Neural progenitor cell (in vitro differentiated cells): ENCODE results near the gene MPP2. TPM values are rescaled to one million over a fixed set of nuclear protein-coding genes. Genes with fewer than 3 reads are reported as not detected.

Source experiments
- DNase-seq: peaks from one replicate; pipeline ENCODE4 v3.0.0-alpha.2; 2016; ENCODE audit warnings: low spot score
- H2AFZ ChIP-seq: fragments of 200-600 bp; sonication (generic); replicated peaks from 2 replicates; pipeline ENCODE4 v1.6.1; 2016; ENCODE audit warnings: antibody characterized with exemption
- H3F3A ChIP-seq: fragments of 200-600 bp; sonication (generic); 2 replicates; pipeline ENCODE4 v1.6.1; 2016; ENCODE audit warnings: antibody characterized with exemption, low read depth
- H3K27ac ChIP-seq: fragments of 200-600 bp; sonication (generic); 2 replicates; pipeline ENCODE4 v1.5.1; 2016; ENCODE audit warnings: mild to moderate bottlenecking
- H3K27me3 ChIP-seq: fragments of 200-600 bp; sonication (generic); 2 replicates; pipeline ENCODE4 v1.6.1; 2016; ENCODE audit warnings: mild to moderate bottlenecking, moderate library complexity
- H3K36me3 ChIP-seq: fragments of 200-600 bp; sonication (generic); 2 replicates; pipeline ENCODE4 v1.5.1; 2016
- H3K4me1 ChIP-seq: fragments of 200-600 bp; sonication (generic); 2 replicates; pipeline ENCODE4 v1.6.1; 2016; ENCODE audit warnings: mixed run types
- H3K4me2 ChIP-seq: fragments of 200-600 bp; sonication (generic); 2 replicates; pipeline ENCODE4 v1.6.1; 2016
- H3K4me3 ChIP-seq: fragments of 200-600 bp; sonication (generic); 2 replicates; pipeline ENCODE4 v1.5.1; 2016
- H3K79me2 ChIP-seq: fragments of 200-600 bp; sonication (generic); 2 replicates; pipeline ENCODE4 v1.6.1; 2016; ENCODE audit warnings: low read depth
- H3K9ac ChIP-seq: fragments of 200-600 bp; sonication (generic); 2 replicates; pipeline ENCODE4 v1.6.1; 2016
- H3K9me3 ChIP-seq: fragments of 200-600 bp; sonication (generic); 2 replicates; pipeline ENCODE4 v1.5.1; 2016; ENCODE audit warnings: low read depth
- H4K20me1 ChIP-seq: fragments of 200-600 bp; sonication (generic); 2 replicates; pipeline ENCODE4 v1.6.1; 2016; ENCODE audit warnings: low read depth
- H3K27ac Mint-ChIP-seq: 3 replicates; pipeline ENCODE4 v1.8.0; 2021; ENCODE audit warnings: mixed read lengths
- H3K27me3 Mint-ChIP-seq: 2 replicates; pipeline ENCODE4 v1.8.0; 2022; ENCODE audit warnings: low read depth, mild to moderate bottlenecking, inconsistent platforms, moderate library complexity, mixed read lengths; ENCODE audit not compliant: insufficient read depth
- H3K36me3 Mint-ChIP-seq: 3 replicates; pipeline ENCODE4 v1.8.0; 2021; ENCODE audit warnings: mixed read lengths
- H3K4me1 Mint-ChIP-seq: 3 replicates; pipeline ENCODE4 v1.8.0; 2021; ENCODE audit warnings: mixed read lengths
- H3K4me3 Mint-ChIP-seq: 3 replicates; pipeline ENCODE4 v1.8.0; 2021; ENCODE audit warnings: mild to moderate bottlenecking, moderate library complexity, mixed read lengths
- H3K9me3 Mint-ChIP-seq: 3 replicates; pipeline ENCODE4 v1.8.0; 2020; ENCODE audit warnings: mixed read lengths
- EZH2 ChIP-seq: fragments of 200-600 bp; sonication (generic); IDR thresholded peaks from 2 replicates; pipeline ENCODE4 v1.6.1; 2017; ENCODE audit warnings: antibody characterized with exemption, mild to moderate bottlenecking, moderate library complexity
- EZH2phosphoT487 ChIP-seq: fragments of 200-600 bp; sonication (generic); IDR thresholded peaks from 2 replicates; pipeline ENCODE4 v1.6.1; 2017; ENCODE audit warnings: antibody characterized with exemption
- total RNA-seq: library from RNA; depleted of rRNA; stranded (reverse); fragments of >200 nt; gene quantifications from 2 replicates; pipeline ENCODE4 v1.2.3, GENCODE V29; 2015; ENCODE audit warnings: low replicate concordance
- TF ChIP-seq, protein P1 (sequence below): fragments of 200-600 bp; sonication (generic); IDR thresholded peaks from 2 replicates; pipeline ENCODE4 v1.5.1; 2017; ENCODE audit warnings: antibody characterized with exemption, mild to moderate bottlenecking

Gene MPP2
- total RNA-seq, 1 donor from 2014 or later, result 7.8 TPM

DNA sequence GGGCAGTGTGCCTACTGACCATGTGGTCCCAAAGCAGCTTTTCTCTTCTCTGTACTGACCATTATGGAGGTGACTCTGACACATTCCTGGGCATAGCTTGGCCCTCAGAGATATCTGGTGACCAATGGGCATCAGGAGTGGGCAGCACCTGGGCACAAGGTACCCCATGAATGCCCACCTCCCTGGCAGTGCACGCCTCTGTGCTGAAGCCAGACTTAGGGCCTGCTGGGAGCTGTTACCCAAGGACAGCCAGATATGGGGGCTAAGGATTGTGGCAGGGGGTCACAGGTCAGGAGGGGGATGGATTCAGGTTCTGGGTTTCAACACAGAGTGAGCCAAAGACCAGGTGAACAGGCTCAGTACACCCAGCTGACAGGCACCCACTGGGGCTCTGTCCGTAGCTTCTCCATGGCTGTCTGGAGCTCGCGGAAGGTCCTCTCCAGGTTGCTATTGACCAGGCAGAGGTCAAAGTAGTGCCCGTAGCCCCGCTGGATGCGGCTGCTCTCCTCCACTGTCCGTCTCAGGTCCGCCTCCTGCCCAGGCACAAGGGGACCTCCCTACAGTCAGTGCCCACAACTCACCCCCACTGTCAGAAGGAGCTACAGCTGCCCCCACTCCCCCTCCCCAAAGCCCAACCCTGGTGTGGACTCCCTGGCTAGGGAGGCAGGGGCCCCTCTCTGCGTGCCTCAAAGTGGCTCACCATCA, 29.7 kb downstream of the MPP2 start:
- Mint-ChIP-seq H3K36me3 (peaks cover 3% of the 10 kb centered on the region), H3K27me3 (peaks cover 2% of the 10 kb centered on the region), H3K4me1 (peaks cover 10% of the 10 kb centered on the region), H3K9me3 (no peaks in the 10 kb centered on the region), H3K27ac (no peak overlapping the region), H3K4me3 (no peak overlapping the region)
- TF ChIP-seq, protein P1, sequence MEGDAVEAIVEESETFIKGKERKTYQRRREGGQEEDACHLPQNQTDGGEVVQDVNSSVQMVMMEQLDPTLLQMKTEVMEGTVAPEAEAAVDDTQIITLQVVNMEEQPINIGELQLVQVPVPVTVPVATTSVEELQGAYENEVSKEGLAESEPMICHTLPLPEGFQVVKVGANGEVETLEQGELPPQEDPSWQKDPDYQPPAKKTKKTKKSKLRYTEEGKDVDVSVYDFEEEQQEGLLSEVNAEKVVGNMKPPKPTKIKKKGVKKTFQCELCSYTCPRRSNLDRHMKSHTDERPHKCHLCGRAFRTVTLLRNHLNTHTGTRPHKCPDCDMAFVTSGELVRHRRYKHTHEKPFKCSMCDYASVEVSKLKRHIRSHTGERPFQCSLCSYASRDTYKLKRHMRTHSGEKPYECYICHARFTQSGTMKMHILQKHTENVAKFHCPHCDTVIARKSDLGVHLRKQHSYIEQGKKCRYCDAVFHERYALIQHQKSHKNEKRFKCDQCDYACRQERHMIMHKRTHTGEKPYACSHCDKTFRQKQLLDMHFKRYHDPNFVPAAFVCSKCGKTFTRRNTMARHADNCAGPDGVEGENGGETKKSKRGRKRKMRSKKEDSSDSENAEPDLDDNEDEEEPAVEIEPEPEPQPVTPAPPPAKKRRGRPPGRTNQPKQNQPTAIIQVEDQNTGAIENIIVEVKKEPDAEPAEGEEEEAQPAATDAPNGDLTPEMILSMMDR, result no peak
- no peak for TF ChIP-seq EZH2phosphoT487
- TF ChIP-seq EZH2, result no peak
- Histone ChIP-seq H3K79me2 (no peaks in the 10 kb centered on the region), H3K27ac (no peak overlapping the region), H4K20me1 (peaks cover 8% of the 10 kb centered on the region), H2AFZ (no peak overlapping the region), H3K9ac (no peak overlapping the region), H3K4me1 (peaks cover 6% of the 10 kb centered on the region), H3K4me2 (no peak overlapping the region), H3K9me3 (no peaks in the 10 kb centered on the region), H3K4me3 (no peak overlapping the region), H3K27me3 (no peaks in the 10 kb centered on the region), H3K36me3 (no peaks in the 10 kb centered on the region), H3F3A (no peaks in the 10 kb centered on the region)
- no peak for DNase-seq

DNA sequence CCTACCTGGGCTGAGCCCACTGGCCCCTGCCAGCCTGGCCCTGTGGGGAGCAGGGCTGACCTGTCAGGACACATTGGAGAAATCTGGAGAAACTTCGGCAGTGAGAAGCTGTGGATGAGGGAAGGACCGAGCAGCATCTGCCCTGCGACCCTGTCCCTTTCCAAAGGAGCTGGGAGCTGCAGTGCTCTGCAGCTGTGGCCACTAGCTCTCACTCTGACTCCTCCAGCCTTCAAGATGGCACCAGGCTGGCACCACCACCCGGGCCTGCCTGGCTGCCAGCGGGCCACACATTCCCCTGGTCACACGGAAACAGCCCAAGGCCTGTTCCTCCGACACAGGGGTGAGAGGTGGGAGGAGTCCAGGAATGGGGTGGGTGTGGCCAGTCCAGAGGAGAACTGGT, 30.3 kb downstream of the MPP2 start:
- H3K9me3 Mint-ChIP-seq, result no peaks in the 10 kb centered on the region
- H3K4me3 Mint-ChIP-seq, result no peak overlapping the region
- H3K27me3 Mint-ChIP-seq, result peaks cover 5% of the 10 kb centered on the region
- H3K79me2 ChIP-seq, result no peaks in the 10 kb centered on the region
- no peaks in the 10 kb centered on the region for H3F3A ChIP-seq
- no peak overlapping the region for H3K9ac ChIP-seq
- no peaks in the 10 kb centered on the region for H3K9me3 ChIP-seq
- peaks cover 10% of the 10 kb centered on the region for H3K4me1 Mint-ChIP-seq
- H3K36me3 Mint-ChIP-seq, result peaks cover 3% of the 10 kb centered on the region
- H4K20me1 ChIP-seq, result peaks cover 8% of the 10 kb centered on the region
- H3K4me1 ChIP-seq, result peaks cover 9% of the 10 kb centered on the region
- no peak overlapping the region for H3K27ac Mint-ChIP-seq
- no peaks in the 10 kb centered on the region for H3K36me3 ChIP-seq
- DNase-seq, result no peak
- no peak for TF ChIP-seq EZH2phosphoT487
- TF ChIP-seq, protein P1, result no peak
- no peak for TF ChIP-seq EZH2
- H2AFZ ChIP-seq, result no peak overlapping the region
- no peak overlapping the region for H3K4me2 ChIP-seq
- H3K27me3 ChIP-seq, result no peaks in the 10 kb centered on the region
- no peak overlapping the region for H3K4me3 ChIP-seq
- H3K27ac ChIP-seq, result no peak overlapping the region

GRCh38 chr17:43875476-43876147, 31.7 kb downstream of the MPP2 start:
- H3K36me3 ChIP-seq, result no peaks in the 10 kb centered on the region
- no peak overlapping the region for H3K27ac ChIP-seq
- DNase-seq, result no peak
- no peaks in the 10 kb centered on the region for H3K27me3 ChIP-seq
- H2AFZ ChIP-seq, result no peak overlapping the region
- TF ChIP-seq, protein P1, result no peak
- TF ChIP-seq EZH2 (no peak), EZH2phosphoT487 (no peak)
- H3F3A ChIP-seq, result no peaks in the 10 kb centered on the region
- no peak overlapping the region for H3K4me2 ChIP-seq
- no peak overlapping the region for H3K4me3 ChIP-seq
- Mint-ChIP-seq H3K9me3 (no peaks in the 10 kb centered on the region), H3K27me3 (peaks cover 4% of the 10 kb centered on the region), H3K27ac (no peak overlapping the region), H3K4me1 (peaks cover 10% of the 10 kb centered on the region), H3K36me3 (peaks cover 3% of the 10 kb centered on the region), H3K4me3 (no peak overlapping the region)
- H4K20me1 ChIP-seq, result peaks cover 7% of the 10 kb centered on the region
- peaks cover 9% of the 10 kb centered on the region for H3K4me1 ChIP-seq
- H3K79me2 ChIP-seq, result no peaks in the 10 kb centered on the region
- H3K9ac ChIP-seq, result no peak overlapping the region
- no peaks in the 10 kb centered on the region for H3K9me3 ChIP-seq
